Measurements from ENCODE around the gene PTPRH. TPM values are rescaled to one million over a fixed set of nuclear protein-coding genes. Genes with fewer than 3 reads are reported as not detected.

The PTPRH gene
- total RNA-seq, 1 experiment from 2014 or later: 34.6 TPM

- intact Hi-C loops (cut with micrococcal nuclease; ENCODE audit: unreplicated experiment): loop anchor here (5.0 to 10.0 kb wide), 3 partner anchors 235 to 485 kb away; partner anchors contain the start of genes RPL28, SBK3 and TMEM238
- Mint-ChIP-seq H3K36me3 (ENCODE audit: insufficient read depth, unreplicated experiment) (peaks cover 16% of the 10 kb centered on the region), H3K4me3 (ENCODE audit: low read depth, unreplicated experiment) (no peak within 1 kb of the TSS), H3K27me3 (ENCODE audit: unreplicated experiment) (peaks cover 49% of the 10 kb centered on the region), H3K4me1 (ENCODE audit: low read depth, unreplicated experiment) (peaks cover 24% of the 10 kb centered on the region), H3K27ac (ENCODE audit: unreplicated experiment) (no peak within 1 kb of the TSS), H3K9me3 (ENCODE audit: low read depth, unreplicated experiment) (no peaks in the 10 kb centered on the region)
- no peak for TF ChIP-seq CTCF (IDR thresholded peaks at IDR 0.05; ENCODE audit: unreplicated experiment)
- CTCF ChIA-PET: interaction anchor here (0.5 to 0.6 kb wide), 3 partner anchors 8 to 107 kb away, joined by 3 to 6 read pairs (median 4); partner anchors contain the start of gene TNNI3
- no TSS peak for BruUV-seq (replicated peaks)
- peak; percentile 20 for DNase-seq
Measured at GRCh38 chr19:55149078-55150003, 60.0 kb downstream of the PTPRH start, which contains the start of gene TNNT1. Gene TNNT1 (minus strand): TSS chr19:55149206. CDS start chr19:55147157, 2,049 bp downstream.

GRCh38 chr19:55147545-55148251, 61.6 kb downstream of the PTPRH start:
- BruUV-seq (replicated peaks): no TSS peak
- Mint-ChIP-seq H3K36me3 (ENCODE audit: insufficient read depth, unreplicated experiment) (peaks cover 16% of the 10 kb centered on the region), H3K4me3 (ENCODE audit: low read depth, unreplicated experiment) (no peak overlapping the region), H3K4me1 (ENCODE audit: low read depth, unreplicated experiment) (peaks cover 24% of the 10 kb centered on the region), H3K9me3 (ENCODE audit: low read depth, unreplicated experiment) (no peaks in the 10 kb centered on the region), H3K27me3 (ENCODE audit: unreplicated experiment) (peaks cover 63% of the 10 kb centered on the region), H3K27ac (ENCODE audit: unreplicated experiment) (no peak overlapping the region)
- CTCF ChIA-PET: interaction anchor here (0.5 to 1.1 kb wide), 5 partner anchors 13 to 993 kb away, joined by 3 to 7 read pairs (median 6); partner anchors contain the start of genes ISOC2, KMT5C, PTPRH and ZNF444
- intact Hi-C loops (cut with micrococcal nuclease; ENCODE audit: unreplicated experiment): loop anchor here (5.0 to 10.0 kb wide), 3 partner anchors 237 to 487 kb away; partner anchors contain the start of genes RPL28, SBK3 and TMEM238
- DNase-seq: no peak
- TF ChIP-seq CTCF (IDR thresholded peaks at IDR 0.05; ENCODE audit: unreplicated experiment): no peak

GRCh38 chr19:55146705-55147273, 62.5 kb downstream of the PTPRH start:
- peaks cover 63% of the 10 kb centered on the region for H3K27me3 Mint-ChIP-seq (ENCODE audit: unreplicated experiment)
- intact Hi-C loops (cut with micrococcal nuclease; ENCODE audit: unreplicated experiment): loop anchor here (5.0 to 10.0 kb wide), 3 partner anchors 238 to 488 kb away; partner anchors contain the start of genes RPL28, SBK3 and TMEM238
- H3K27ac Mint-ChIP-seq (ENCODE audit: unreplicated experiment): no peak overlapping the region
- no TSS peak for BruUV-seq (replicated peaks)
- H3K4me3 Mint-ChIP-seq (ENCODE audit: low read depth, unreplicated experiment): peak overlapping the region; percentile 63
- CTCF ChIA-PET: interaction anchor here (0.6 to 1.7 kb wide), 14 partner anchors 11 to 994 kb away, joined by 3 to 19 read pairs (median 4); partner anchors contain the start of genes DNAAF3, HSPBP1, PPP1R12C and TNNI3
- H3K4me1 Mint-ChIP-seq (ENCODE audit: low read depth, unreplicated experiment): peaks cover 24% of the 10 kb centered on the region
- no peak for TF ChIP-seq CTCF (IDR thresholded peaks at IDR 0.05; ENCODE audit: unreplicated experiment)
- peaks cover 16% of the 10 kb centered on the region for H3K36me3 Mint-ChIP-seq (ENCODE audit: insufficient read depth, unreplicated experiment)
- no peaks in the 10 kb centered on the region for H3K9me3 Mint-ChIP-seq (ENCODE audit: low read depth, unreplicated experiment)
- DNase-seq: peak; percentile 68

All from Calu3 (cell line).